ENCODE measurements around the gene DPPA3.
"Not testable (repeated sequence)": the region's sequence is repeated elsewhere in the genome, so short reads cannot be mapped to it uniquely, and the experiment has no call there.

Gene DPPA3

GRCh38 chr12:7711133-7711532 is at the start of gene DPPA3:
Gene DPPA3, plus strand, starts transcription at chr12:7711433. Its CDS starts 138 bp downstream, at chr12:7711571.
- no peak for DNase-seq (ENCODE audit: low read depth in 1 of 2, low spot score in 1 of 2)

- DNase-seq (ENCODE audit: low read depth in 1 of 2, low spot score in 1 of 2) = no peak
These were observed 49.5 kb upstream of the DPPA3 start for GRCh38 chr12:7661741-7662140.

- DNase-seq (ENCODE audit: low read depth in 1 of 2, low spot score in 1 of 2) = no peak
These were observed 44.6 kb upstream of the DPPA3 start for GRCh38 chr12:7666595-7666994.

- no peak for DNase-seq (ENCODE audit: low read depth in 1 of 2, low spot score in 1 of 2)
These were observed 44.1 kb upstream of the DPPA3 start for GRCh38 chr12:7667125-7667524.

GRCh38 chr12:7668171-7668570 is 43.1 kb upstream of the DPPA3 start:
- DNase-seq (ENCODE audit: low read depth in 1 of 2, low spot score in 1 of 2) = no peak

GRCh38 chr12:7675455-7675854 is 35.8 kb upstream of the DPPA3 start:
- DNase-seq (ENCODE audit: low read depth in 1 of 2, low spot score in 1 of 2) = not testable (repeated sequence)

GRCh38 chr12:7677432-7677888 is 33.8 kb upstream of the DPPA3 start:
- not testable (repeated sequence) for DNase-seq (ENCODE audit: low read depth in 1 of 2, low spot score in 1 of 2)

GRCh38 chr12:7678744-7679143 is 32.5 kb upstream of the DPPA3 start:
- no peak for DNase-seq (ENCODE audit: low read depth in 1 of 2, low spot score in 1 of 2)

GRCh38 chr12:7679251-7680045 is 31.8 kb upstream of the DPPA3 start:
- DNase-seq (ENCODE audit: low read depth in 1 of 2, low spot score in 1 of 2) = no peak

GRCh38 chr12:7681535-7681934 is 29.7 kb upstream of the DPPA3 start:
- no peak for DNase-seq (ENCODE audit: low read depth in 1 of 2, low spot score in 1 of 2)

GRCh38 chr12:7693793-7694192 is 17.4 kb upstream of the DPPA3 start:
- DNase-seq (ENCODE audit: low read depth in 1 of 2, low spot score in 1 of 2) = no peak

- no peak for DNase-seq (ENCODE audit: low read depth in 1 of 2, low spot score in 1 of 2)
These were observed 16.5 kb upstream of the DPPA3 start for GRCh38 chr12:7694556-7695236.

- DNase-seq (ENCODE audit: low read depth in 1 of 2, low spot score in 1 of 2) = no peak
These were observed 16.0 kb upstream of the DPPA3 start for GRCh38 chr12:7695237-7695560.

GRCh38 chr12:7695566-7696197 is 15.6 kb upstream of the DPPA3 start, which contains the start of gene GDF3:
Gene GDF3, minus strand, starts transcription at chr12:7695775. Its CDS starts 47 bp downstream, at chr12:7695728.
- no peak for DNase-seq (ENCODE audit: low read depth in 1 of 2, low spot score in 1 of 2)

- DNase-seq (ENCODE audit: low read depth in 1 of 2, low spot score in 1 of 2) = no peak
These were observed 5.4 kb upstream of the DPPA3 start for GRCh38 chr12:7705846-7706245.

GRCh38 chr12:7709969-7710675 is 1.1 kb upstream of the DPPA3 start:
- no peak for DNase-seq (ENCODE audit: low read depth in 1 of 2, low spot score in 1 of 2)

GRCh38 chr12:7712841-7713442 is 1.7 kb downstream of the DPPA3 start:
- no peak for DNase-seq (ENCODE audit: low read depth in 1 of 2, low spot score in 1 of 2)

- DNase-seq (ENCODE audit: low read depth in 1 of 2, low spot score in 1 of 2) = no peak
These were observed 5.1 kb downstream of the DPPA3 start for GRCh38 chr12:7716381-7716780.

GRCh38 chr12:7719946-7720730 is 8.9 kb downstream of the DPPA3 start:
- no peak for DNase-seq (ENCODE audit: low read depth in 1 of 2, low spot score in 1 of 2)

- DNase-seq (ENCODE audit: low read depth in 1 of 2, low spot score in 1 of 2) = no peak
These were observed 12.7 kb downstream of the DPPA3 start for GRCh38 chr12:7723926-7724325.
